ENCODE measurements around the gene MARK3. TPM values are rescaled to one million over a fixed set of nuclear protein-coding genes. Genes with fewer than 3 reads are reported as not detected.
A peak's percentile ranks its signal among the peaks of the same experiment; 100 is the strongest.

The MARK3 gene
- total RNA-seq = 100 to 1,000 TPM in 1 of 4 donors, 10 to 100 TPM in 3; 44.4 to 112 (median 67.5) TPM

GRCh38 chr14:103385152-103385928 is at the start of gene MARK3:
MARK3 (plus strand) TSS chr14:103385415; CDS start chr14:103386030, 615 bp downstream.
- Histone ChIP-seq H3K27ac (peak within 1 kb of the TSS; percentile 97 to 99 (median 98)), H3K4me3 (peak within 1 kb of the TSS; percentile 67 to 93 (median 82)), H3K27me3 (no peaks in the 10 kb centered on the region), H3K4me1 (peaks cover 16 to 40% (median 26%) of the 10 kb centered on the region in 3 donors), H3K36me3 (no peaks in the 10 kb centered on the region), H3K9me3 (no peaks in the 10 kb centered on the region)
- 0% methylated on average over 11 of the region's 91 CpGs; no CpG with 5 or more reads in 1 of the 2 donors for WGBS, 2 donors
- peak; percentile 91 for DNase-seq
- intact Hi-C loops (cut with DNase I) = loop anchor here (10.0 kb wide), 1 partner anchor 51 kb away; the partner anchor contains the start of gene EIF5
- TF ChIP-seq CTCF (IDR thresholded peaks at IDR 0.05) (peak in 3 of 6 experiments; percentile 9 to 41 (median 23)), POLR2A (IDR thresholded peaks at IDR 0.05) (peak in 3 of 4 donors; percentile 83 to 95 (median 86))

GRCh38 chr14:103336191-103336590 is 49.0 kb upstream of the MARK3 start:
- WGBS, 2 donors = 94 to 96% methylated on average over 12 to 14 of the region's 14 CpGs
- H3K9me3 ChIP-seq = no peaks in the 10 kb centered on the region
- no peak overlapping the region for H3K27ac ChIP-seq
- peak overlapping the region in 2 of 4 donors; percentile 89 to 100 for H3K4me3 ChIP-seq
- no peak for DNase-seq
- intact Hi-C loops (cut with DNase I) = loop anchor here (10.0 kb wide), 1 partner anchor 49 kb away; the partner anchor contains the start of gene MARK3
- peaks cover 34 to 61% (median 45%) of the 10 kb centered on the region in 3 donors for H3K36me3 ChIP-seq
- no peak for TF ChIP-seq CTCF (IDR thresholded peaks at IDR 0.05)
- no peak for TF ChIP-seq POLR2A (IDR thresholded peaks at IDR 0.05)
- H3K27me3 ChIP-seq = no peaks in the 10 kb centered on the region
- H3K4me1 ChIP-seq = peaks cover 4 to 43% (median 23%) of the 10 kb centered on the region in 3 donors

GRCh38 chr14:103337794-103338193 is 47.4 kb upstream of the MARK3 start:
- Histone ChIP-seq H3K9me3 (no peaks in the 10 kb centered on the region), H3K36me3 (peaks cover 34 to 77% (median 56%) of the 10 kb centered on the region in 3 donors), H3K27me3 (no peaks in the 10 kb centered on the region), H3K27ac (no peak overlapping the region), H3K4me3 (no peak overlapping the region), H3K4me1 (peaks cover 4 to 36% (median 16%) of the 10 kb centered on the region in 3 donors)
- TF ChIP-seq CTCF (IDR thresholded peaks at IDR 0.05) (no peak), POLR2A (IDR thresholded peaks at IDR 0.05) (no peak)
- intact Hi-C loops (cut with DNase I) = loop anchor here (10.0 kb wide), 1 partner anchor 47 kb away; the partner anchor contains the start of gene MARK3
- DNase-seq = no peak
- 82 to 87% methylated on average over 3 of the region's 3 CpGs for WGBS, 2 donors

- no peak overlapping the region for H3K27ac ChIP-seq
- no peak overlapping the region for H3K4me3 ChIP-seq
- intact Hi-C loops (cut with DNase I) = loop anchor here (10.0 kb wide), 1 partner anchor 45 kb away; the partner anchor contains the start of gene MARK3
- peaks cover 4 to 31% (median 14%) of the 10 kb centered on the region in 3 donors for H3K4me1 ChIP-seq
- H3K36me3 ChIP-seq = peaks cover 47 to 95% (median 68%) of the 10 kb centered on the region in 3 donors
- no peak for TF ChIP-seq CTCF (IDR thresholded peaks at IDR 0.05)
- no peak for TF ChIP-seq POLR2A (IDR thresholded peaks at IDR 0.05)
- H3K27me3 ChIP-seq = no peaks in the 10 kb centered on the region
- H3K9me3 ChIP-seq = no peaks in the 10 kb centered on the region
- 82 to 93% methylated on average over 5 to 6 of the region's 6 CpGs for WGBS, 2 donors
- no peak for DNase-seq
Observed at GRCh38 chr14:103339561-103339960, 45.7 kb upstream of the MARK3 start.
